ENCODE data around the gene MTF1. TPM values are rescaled to one million over a fixed set of nuclear protein-coding genes. Genes with fewer than 3 reads are reported as not detected.

The MTF1 gene
- total RNA-seq, 4 donors from 2014 or later: 4.0 to 7.4 (median 6.7) TPM

DNA sequence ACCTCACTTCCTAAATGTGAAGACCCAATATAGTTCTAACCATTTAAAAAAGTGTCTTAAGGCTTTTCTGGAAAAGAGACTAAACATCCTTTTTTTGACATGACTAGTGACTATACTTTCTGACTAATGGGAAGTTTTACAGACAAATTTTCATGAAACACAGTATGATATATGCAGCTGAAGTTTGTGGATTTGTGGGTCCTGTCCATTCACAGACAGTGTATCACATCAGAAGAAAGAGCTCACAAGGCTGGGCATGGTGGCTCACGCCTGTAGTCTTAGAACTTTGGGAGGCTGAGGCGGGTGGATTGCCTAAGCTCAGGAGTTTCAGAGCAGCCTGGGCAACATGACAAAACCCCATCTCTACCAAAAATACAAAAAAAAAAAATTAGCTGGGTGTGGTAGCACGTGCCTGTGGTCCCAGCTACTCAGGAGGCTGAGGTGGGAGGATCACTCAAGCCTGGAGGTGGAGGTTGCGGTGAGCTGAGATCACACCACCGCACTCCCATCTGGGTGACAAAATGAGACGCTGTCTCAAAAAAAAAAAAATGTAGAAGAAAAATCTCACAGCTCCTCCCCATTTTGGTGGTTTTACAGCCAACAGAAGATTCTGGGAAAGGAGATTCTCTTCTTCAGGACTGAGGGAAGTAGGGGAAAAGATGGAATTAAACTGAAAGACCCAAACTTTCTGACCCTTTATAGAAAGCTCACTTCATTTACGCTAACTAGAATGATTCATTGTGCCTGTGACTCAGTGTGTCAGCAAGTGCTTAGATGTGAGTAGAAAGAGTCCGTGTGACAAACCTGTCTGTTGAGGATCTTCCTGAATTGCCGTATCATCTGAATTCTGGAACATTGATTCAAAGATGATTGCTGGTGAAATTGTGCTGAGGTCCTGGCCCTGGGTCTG, 36.2 kb downstream of the MTF1 start:
- Histone ChIP-seq H3K4me3 (no peak overlapping the region), H3K9me3 (no peaks in the 10 kb centered on the region), H3K27me3 (no peaks in the 10 kb centered on the region), H3K4me1 (peaks cover 0 to 4% (median 0%) of the 10 kb centered on the region in 4 donors), H3K36me3 (peaks cover 24 to 82% (median 68%) of the 10 kb centered on the region in 4 donors), H3K27ac (replicated peaks in 1 of 4) (no peak overlapping the region)
- TF ChIP-seq EP300 (IDR thresholded peaks at IDR 0.05) (no peak), POLR2AphosphoS5 (IDR thresholded peaks at IDR 0.05) (no peak), POLR2A (IDR thresholded peaks at IDR 0.05; ENCODE audit: low read depth) (no peak)
- TF ChIP-seq, protein P1, sequence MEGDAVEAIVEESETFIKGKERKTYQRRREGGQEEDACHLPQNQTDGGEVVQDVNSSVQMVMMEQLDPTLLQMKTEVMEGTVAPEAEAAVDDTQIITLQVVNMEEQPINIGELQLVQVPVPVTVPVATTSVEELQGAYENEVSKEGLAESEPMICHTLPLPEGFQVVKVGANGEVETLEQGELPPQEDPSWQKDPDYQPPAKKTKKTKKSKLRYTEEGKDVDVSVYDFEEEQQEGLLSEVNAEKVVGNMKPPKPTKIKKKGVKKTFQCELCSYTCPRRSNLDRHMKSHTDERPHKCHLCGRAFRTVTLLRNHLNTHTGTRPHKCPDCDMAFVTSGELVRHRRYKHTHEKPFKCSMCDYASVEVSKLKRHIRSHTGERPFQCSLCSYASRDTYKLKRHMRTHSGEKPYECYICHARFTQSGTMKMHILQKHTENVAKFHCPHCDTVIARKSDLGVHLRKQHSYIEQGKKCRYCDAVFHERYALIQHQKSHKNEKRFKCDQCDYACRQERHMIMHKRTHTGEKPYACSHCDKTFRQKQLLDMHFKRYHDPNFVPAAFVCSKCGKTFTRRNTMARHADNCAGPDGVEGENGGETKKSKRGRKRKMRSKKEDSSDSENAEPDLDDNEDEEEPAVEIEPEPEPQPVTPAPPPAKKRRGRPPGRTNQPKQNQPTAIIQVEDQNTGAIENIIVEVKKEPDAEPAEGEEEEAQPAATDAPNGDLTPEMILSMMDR (IDR thresholded peaks at IDR 0.05): no peak
- 83% methylated on average over 9 of the region's 9 CpGs for WGBS
- intact Hi-C loops (cut with DNase I): no loop called here
- no peak for DNase-seq (ENCODE audit: extremely low spot score)

DNA sequence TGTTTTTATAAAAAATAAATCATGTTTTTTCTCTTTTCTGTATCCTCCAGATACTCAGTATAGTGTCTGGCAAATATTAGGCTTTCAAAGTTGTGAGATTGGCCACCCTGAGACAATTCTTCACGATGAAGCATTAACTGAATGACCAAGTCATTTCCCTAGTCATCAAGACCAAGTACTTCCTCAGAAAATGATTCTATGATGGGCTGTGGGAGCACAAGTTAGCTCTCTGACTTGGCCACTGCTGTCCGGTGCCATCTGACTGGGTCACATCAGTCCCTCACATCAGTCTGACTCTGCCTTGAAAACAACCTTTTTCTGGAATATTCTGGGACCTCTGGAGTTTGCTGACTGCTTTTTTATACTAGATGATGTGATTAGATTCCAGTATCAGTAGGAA, 37.9 kb downstream of the MTF1 start:
- TF ChIP-seq POLR2AphosphoS5 (IDR thresholded peaks at IDR 0.05) (no peak), POLR2A (IDR thresholded peaks at IDR 0.05; ENCODE audit: low read depth) (no peak), EP300 (IDR thresholded peaks at IDR 0.05) (no peak)
- TF ChIP-seq, protein P1 (IDR thresholded peaks at IDR 0.05): no peak
- intact Hi-C loops (cut with DNase I): no loop called here
- Histone ChIP-seq H3K27ac (replicated peaks in 1 of 4) (no peak overlapping the region), H3K27me3 (no peaks in the 10 kb centered on the region), H3K36me3 (peaks cover 24 to 79% (median 66%) of the 10 kb centered on the region in 4 donors), H3K9me3 (no peaks in the 10 kb centered on the region), H3K4me3 (no peak overlapping the region), H3K4me1 (peaks cover 2 to 18% (median 14%) of the 10 kb centered on the region in 4 donors)
- WGBS: 95% methylated on average over 2 of the region's 2 CpGs
- no peak for DNase-seq (ENCODE audit: extremely low spot score)

DNA sequence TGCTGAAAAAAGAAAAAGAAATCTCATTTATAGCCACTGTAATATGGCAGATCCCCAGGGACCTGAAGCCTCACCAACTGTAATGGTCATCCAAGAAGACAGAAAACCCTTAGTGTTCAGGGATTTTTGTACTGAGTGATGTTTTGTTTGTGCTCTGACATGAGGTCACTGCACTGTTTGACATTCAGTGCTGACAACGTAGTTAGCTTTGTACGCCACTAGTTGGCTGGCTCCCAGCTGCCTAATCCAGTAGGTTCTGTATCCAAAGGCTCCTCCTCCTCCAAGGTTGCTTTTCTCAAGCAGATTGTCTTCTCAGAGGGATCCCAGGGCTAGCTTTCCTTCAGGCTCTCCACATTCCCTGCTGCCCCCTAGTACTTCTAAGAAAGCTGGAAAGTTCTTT, 41.9 kb downstream of the MTF1 start:
- DNase-seq (ENCODE audit: extremely low spot score): no peak
- Histone ChIP-seq H3K4me3 (no peak overlapping the region), H3K36me3 (peaks cover 20 to 75% (median 68%) of the 10 kb centered on the region in 4 donors), H3K27me3 (no peaks in the 10 kb centered on the region), H3K4me1 (peaks cover 2 to 17% (median 14%) of the 10 kb centered on the region in 4 donors), H3K27ac (replicated peaks in 1 of 4) (peak overlapping the region; percentile 38 to 70 (median 58)), H3K9me3 (no peaks in the 10 kb centered on the region)
- TF ChIP-seq POLR2AphosphoS5 (IDR thresholded peaks at IDR 0.05): peak; percentile 40 to 50
- no peak for TF ChIP-seq EP300 (IDR thresholded peaks at IDR 0.05)
- TF ChIP-seq, protein P1 (IDR thresholded peaks at IDR 0.05): no peak
- no peak for TF ChIP-seq POLR2A (IDR thresholded peaks at IDR 0.05; ENCODE audit: low read depth)
- 28% methylated on average over 2 of the region's 2 CpGs for WGBS
- intact Hi-C loops (cut with DNase I): no loop called here

DNA sequence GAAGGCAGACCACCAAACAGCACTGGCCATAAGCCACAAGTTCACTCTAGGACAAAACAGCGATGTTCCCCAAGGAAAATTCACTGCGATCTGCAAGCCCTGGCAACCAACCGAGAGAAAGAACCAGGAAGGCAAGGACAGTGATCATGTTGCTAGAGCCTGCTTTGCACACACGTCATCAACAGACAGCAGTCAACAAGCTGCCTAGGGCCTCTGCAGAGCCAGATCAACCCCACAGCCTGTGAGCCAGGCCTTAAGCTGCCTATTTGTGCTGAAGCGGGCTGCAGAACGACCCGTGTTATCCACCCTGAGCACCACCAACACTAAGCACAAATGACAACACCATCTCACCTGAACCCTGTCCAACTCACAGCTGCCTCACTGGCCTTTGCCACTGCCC, 45.1 kb downstream of the MTF1 start:
- WGBS: 89% methylated on average over 4 of the region's 7 CpGs

More for the DNA sequence above, 45.1 kb downstream of the MTF1 start:
- Histone ChIP-seq H3K36me3 (peaks cover 6 to 45% (median 38%) of the 10 kb centered on the region in 4 donors), H3K9me3 (no peaks in the 10 kb centered on the region), H3K27ac (replicated peaks in 1 of 4) (no peak overlapping the region), H3K27me3 (no peaks in the 10 kb centered on the region), H3K4me3 (no peak overlapping the region), H3K4me1 (peaks cover 7 to 38% (median 33%) of the 10 kb centered on the region in 4 donors)
- no peak for DNase-seq (ENCODE audit: extremely low spot score)
- TF ChIP-seq, protein P1 (IDR thresholded peaks at IDR 0.05): no peak
- TF ChIP-seq EP300 (IDR thresholded peaks at IDR 0.05): no peak
- TF ChIP-seq POLR2AphosphoS5 (IDR thresholded peaks at IDR 0.05): no peak
- TF ChIP-seq POLR2A (IDR thresholded peaks at IDR 0.05; ENCODE audit: low read depth): no peak
- intact Hi-C loops (cut with DNase I): no loop called here

Data from esophagus muscularis mucosa (tissue), 4 donors.